ENCODE results near the gene GTF2IRD2. TPM values are rescaled to one million over a fixed set of nuclear protein-coding genes. Genes with fewer than 3 reads are reported as not detected.
A peak's percentile ranks its signal among the peaks of the same experiment; 100 is the strongest.
"Not testable (repeated sequence)": the region's sequence is repeated elsewhere in the genome, so short reads cannot be mapped to it uniquely, and the experiment has no call there.

GTF2IRD2 gene
- total RNA-seq, 3 donors from 2014 or later = 14.4 to 31.6 (median 27.9) TPM

DNA sequence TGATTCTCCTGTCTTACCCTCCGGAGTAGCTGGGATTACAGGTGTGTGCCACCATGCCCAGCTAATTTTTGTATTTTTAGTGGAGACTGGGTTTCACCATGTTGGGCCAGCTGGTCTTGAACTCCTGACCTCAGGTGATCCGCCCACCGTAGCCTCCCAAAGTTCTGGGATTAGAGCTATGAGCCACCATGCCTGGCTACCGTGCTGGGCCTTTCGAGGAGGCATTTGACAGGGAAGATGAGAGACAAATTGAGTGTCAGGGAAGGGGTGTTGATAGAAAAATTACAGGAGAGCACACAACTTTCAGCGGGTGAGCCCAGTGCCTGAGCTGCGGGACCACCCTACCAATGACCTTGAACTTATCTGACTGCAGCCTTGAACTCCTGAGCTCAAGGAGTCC, 81.3 kb downstream of the GTF2IRD2 start:
- H3K36me3 ChIP-seq (ENCODE audit: low read depth); intact Hi-C loops (cut with DNase I, micrococcal nuclease); H3K4me3 ChIP-seq; H3K9me3 ChIP-seq; H3K4me1 ChIP-seq (ENCODE audit: low read depth); DNase-seq; ATAC-seq: not testable (repeated sequence)

DNA sequence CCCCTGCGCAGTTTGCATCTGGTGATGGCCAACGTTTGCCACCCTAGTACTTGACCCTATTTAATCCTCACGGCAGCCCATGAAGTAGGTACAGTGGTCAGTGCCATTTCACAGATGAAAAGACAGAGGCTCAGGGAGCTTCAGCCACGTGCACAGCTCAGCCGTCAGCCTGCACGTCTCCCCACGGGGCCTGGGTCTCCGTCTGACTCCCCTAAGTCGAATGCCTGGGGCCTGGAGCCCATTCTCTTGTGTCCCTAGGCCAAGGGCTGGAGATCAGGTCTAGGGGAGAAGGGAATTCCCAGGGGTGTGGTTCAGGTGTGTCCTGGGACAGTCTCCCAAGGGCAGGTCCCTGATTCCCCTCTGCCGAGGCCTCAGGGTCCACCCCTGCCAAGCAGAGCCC, 84.4 kb downstream of the GTF2IRD2 start:
- ATAC-seq = not testable (repeated sequence)

DNA sequence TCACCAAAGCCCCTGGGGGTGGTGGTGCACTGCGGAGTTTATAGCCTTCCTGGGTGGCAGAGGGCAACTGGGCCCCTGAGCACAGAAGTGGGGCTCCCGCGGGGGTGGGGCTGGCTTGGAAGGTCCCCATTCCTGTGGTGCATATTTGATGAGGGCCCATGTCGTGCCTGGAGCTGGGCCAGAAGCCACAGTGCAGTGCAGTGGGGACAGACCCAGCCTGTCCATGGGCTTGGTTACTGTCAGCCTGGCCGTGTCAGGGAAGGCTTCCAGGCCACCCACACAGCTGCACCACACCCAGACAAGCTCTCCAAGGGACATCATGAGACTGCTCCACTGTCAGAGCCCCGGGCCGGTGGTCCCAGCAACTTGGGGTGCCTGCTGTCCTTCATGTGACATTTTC, 84.9 kb downstream of the GTF2IRD2 start:
- H3K4me1 ChIP-seq (ENCODE audit: low read depth); intact Hi-C loops (cut with DNase I, micrococcal nuclease); H3K4me3 ChIP-seq; H3K36me3 ChIP-seq (ENCODE audit: low read depth); DNase-seq; H3K9me3 ChIP-seq: not testable (repeated sequence)
- ATAC-seq = peak; percentile 18

More for the DNA sequence above, 84.4 kb downstream of the GTF2IRD2 start:
- intact Hi-C loops (cut with DNase I, micrococcal nuclease); H3K4me1 ChIP-seq (ENCODE audit: low read depth); H3K4me3 ChIP-seq; H3K36me3 ChIP-seq (ENCODE audit: low read depth); H3K9me3 ChIP-seq: not testable (repeated sequence)
- peak in 1 of 3 donors; percentile 10 for DNase-seq

DNA sequence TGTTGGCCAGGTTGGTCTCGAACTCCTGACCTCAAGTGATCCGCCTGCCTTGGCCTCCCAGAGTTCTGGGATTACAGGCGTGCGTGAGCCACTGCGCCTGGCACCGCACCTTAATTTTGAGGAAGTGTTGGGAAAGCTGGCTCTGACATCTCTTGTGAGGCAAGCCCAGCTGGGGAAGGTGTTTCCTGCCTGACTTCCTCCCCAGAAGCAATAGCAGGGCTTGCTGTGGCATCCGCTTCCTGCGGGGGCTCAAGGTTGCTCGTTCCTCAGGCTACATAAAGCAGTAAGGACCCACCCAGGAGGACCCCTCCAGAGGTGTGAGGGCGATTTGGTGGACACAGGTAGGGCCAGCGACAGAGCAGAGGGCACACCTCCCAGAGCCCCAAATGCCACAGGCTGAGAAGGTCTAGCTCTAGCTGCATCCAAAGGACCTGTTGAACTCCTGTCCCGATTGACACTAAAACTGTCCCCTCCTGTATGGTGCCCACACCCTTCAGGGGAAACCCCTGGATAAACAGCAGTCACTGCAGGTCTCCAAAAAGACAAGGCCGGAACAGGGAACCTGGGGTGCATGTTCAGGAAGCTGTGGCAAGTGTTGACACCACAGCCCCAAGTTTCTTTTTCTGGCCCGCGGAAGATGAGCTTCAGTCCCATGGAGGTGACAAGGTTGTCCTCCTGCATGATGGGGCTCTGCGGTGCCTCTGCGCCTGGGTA, 86.0 kb downstream of the GTF2IRD2 start:
- H3K9me3 ChIP-seq; DNase-seq; intact Hi-C loops (cut with DNase I, micrococcal nuclease); H3K4me1 ChIP-seq (ENCODE audit: low read depth); H3K4me3 ChIP-seq; H3K36me3 ChIP-seq (ENCODE audit: low read depth): not testable (repeated sequence)
- peak; percentile 82 for ATAC-seq

DNA sequence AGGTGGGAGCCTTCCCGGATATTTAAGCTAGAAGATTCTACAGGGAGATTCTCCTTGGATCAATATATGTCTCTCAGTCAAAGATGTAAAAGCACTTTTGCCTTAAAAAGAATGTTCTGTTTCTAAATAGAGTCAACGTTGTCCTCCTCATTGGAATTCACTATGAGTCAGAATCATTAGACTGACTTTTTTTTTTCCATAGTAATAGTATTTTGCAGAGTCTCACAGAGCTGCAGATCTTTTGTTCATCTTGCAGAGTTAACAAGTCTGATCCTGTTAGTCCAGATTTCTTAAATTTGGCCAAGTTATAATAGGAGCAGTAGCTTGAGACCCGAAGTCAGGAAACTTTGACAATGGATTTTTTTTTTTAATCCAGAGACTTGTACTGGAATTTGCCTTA, 92.4 kb downstream of the GTF2IRD2 start:
- H3K36me3 ChIP-seq (ENCODE audit: low read depth); DNase-seq; H3K4me1 ChIP-seq (ENCODE audit: low read depth); ATAC-seq; intact Hi-C loops (cut with DNase I, micrococcal nuclease); H3K9me3 ChIP-seq; H3K4me3 ChIP-seq: not testable (repeated sequence)

DNA sequence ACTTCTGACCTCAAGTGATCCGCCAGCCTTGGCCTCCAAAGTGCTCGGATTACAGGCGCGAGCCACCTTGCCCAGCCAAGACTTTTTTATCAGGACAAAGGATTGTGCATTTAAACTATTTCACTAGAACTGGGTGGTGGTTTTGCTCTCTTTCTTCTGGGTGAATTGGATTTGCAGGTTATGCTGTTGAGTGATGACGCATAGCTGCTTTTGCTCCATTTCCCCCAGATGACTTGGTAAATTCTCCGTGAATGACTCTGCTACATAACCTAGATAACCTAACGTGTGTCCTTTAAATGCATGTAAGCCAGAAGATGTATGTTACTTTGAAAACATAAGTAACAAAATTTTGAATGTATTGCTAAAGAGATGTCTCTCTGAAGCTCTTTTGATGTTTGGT, 93.1 kb downstream of the GTF2IRD2 start:
- DNase-seq; H3K4me3 ChIP-seq; H3K4me1 ChIP-seq (ENCODE audit: low read depth); H3K36me3 ChIP-seq (ENCODE audit: low read depth); H3K9me3 ChIP-seq; ATAC-seq; intact Hi-C loops (cut with DNase I, micrococcal nuclease): not testable (repeated sequence)

DNA sequence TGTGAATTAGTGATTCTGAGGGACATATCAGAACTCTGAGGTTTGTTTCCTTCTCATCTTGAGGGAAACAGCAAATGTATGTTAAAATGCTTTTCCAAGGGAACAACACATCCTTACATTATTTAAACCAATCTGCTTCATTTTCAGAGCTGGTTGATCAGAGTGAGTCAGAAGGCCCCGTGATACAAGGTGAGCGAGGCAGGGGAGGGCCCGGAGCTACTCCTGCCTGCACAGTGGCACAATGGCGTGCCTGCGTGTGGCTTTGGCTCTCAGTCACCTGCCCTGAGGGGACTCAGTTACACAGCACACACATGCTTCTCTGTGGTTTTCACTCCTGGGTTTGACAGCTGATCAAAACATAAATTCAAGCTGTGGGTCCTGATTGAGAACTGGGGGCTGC, 94.7 kb downstream of the GTF2IRD2 start:
- H3K9me3 ChIP-seq; DNase-seq; intact Hi-C loops (cut with DNase I, micrococcal nuclease); H3K4me3 ChIP-seq; H3K4me1 ChIP-seq (ENCODE audit: low read depth); H3K36me3 ChIP-seq (ENCODE audit: low read depth); ATAC-seq: not testable (repeated sequence)

DNA sequence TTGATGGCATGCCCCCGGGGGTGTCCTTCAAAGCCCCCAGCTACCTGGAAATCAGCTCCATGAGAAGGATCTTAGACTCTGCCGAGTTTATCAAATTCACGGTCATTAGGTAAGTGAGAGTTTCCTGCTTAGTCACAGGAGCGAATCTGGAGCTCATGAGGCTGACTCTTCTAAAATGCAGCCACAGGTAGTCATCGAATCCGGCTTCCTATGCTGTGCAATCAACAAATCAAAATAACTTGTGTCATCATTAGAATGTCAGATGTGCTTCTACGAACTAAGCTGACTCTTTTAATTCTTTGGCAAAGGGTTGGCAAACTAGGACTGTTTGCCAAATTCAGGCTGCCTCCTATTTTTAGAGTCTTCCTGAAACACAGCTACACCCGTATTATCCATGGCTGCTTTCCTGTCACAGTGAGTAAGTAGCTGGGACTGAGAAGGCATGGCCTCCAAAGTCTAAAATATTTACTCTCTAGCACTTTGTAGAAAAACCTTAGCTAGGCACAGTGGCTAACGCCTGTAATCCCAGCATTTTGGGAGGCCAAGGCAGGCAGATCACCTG, 97.4 kb downstream of the GTF2IRD2 start:
- ATAC-seq = not testable (repeated sequence)

More for the DNA sequence above, 97.4 kb downstream of the GTF2IRD2 start:
- H3K9me3 ChIP-seq; H3K36me3 ChIP-seq (ENCODE audit: low read depth); H3K4me3 ChIP-seq; intact Hi-C loops (cut with DNase I, micrococcal nuclease); DNase-seq; H3K4me1 ChIP-seq (ENCODE audit: low read depth): not testable (repeated sequence)

Other genes starting within 250 kb of the GTF2IRD2 start
- 100 to 1,000 TPM; 111 to 220 (median 130) TPM for gene GTF2I, start 193.9 kb downstream of the GTF2IRD2 start, total RNA-seq
- gene NCF1, start 77.6 kb downstream of the GTF2IRD2 start, total RNA-seq = 1 to 10 TPM; 3.9 to 8.3 (median 5.2) TPM
- 10 to 100 TPM in 1 of 3 donors, 1 to 10 TPM in 2; 3.6 to 17.8 (median 7.6) TPM for gene CASTOR2, start 113.1 kb upstream of the GTF2IRD2 start, total RNA-seq
- gene RCC1L, start 222.2 kb upstream of the GTF2IRD2 start, total RNA-seq = 10 to 100 TPM; 33.3 to 42.9 (median 35.4) TPM
- gene GTF2IRD2B, start 241.0 kb upstream of the GTF2IRD2 start, total RNA-seq = 10 to 100 TPM; 33.2 to 66.0 (median 51.3) TPM

Measured in mucosa of descending colon (tissue), 3 donors.